ENCODE results near the gene GSK3A.

GSK3A gene

GRCh38 chr19:42201489-42202289 is 40.7 kb downstream of the GSK3A start:
- peak in 9 of 51 donors; percentile 5 to 34 (median 22) for DNase-seq

GRCh38 chr19:42200116-42200715 is 42.2 kb downstream of the GSK3A start:
- no peak for DNase-seq

GRCh38 chr19:42199440-42200115 is 42.8 kb downstream of the GSK3A start:
- DNase-seq: no peak

DNA sequence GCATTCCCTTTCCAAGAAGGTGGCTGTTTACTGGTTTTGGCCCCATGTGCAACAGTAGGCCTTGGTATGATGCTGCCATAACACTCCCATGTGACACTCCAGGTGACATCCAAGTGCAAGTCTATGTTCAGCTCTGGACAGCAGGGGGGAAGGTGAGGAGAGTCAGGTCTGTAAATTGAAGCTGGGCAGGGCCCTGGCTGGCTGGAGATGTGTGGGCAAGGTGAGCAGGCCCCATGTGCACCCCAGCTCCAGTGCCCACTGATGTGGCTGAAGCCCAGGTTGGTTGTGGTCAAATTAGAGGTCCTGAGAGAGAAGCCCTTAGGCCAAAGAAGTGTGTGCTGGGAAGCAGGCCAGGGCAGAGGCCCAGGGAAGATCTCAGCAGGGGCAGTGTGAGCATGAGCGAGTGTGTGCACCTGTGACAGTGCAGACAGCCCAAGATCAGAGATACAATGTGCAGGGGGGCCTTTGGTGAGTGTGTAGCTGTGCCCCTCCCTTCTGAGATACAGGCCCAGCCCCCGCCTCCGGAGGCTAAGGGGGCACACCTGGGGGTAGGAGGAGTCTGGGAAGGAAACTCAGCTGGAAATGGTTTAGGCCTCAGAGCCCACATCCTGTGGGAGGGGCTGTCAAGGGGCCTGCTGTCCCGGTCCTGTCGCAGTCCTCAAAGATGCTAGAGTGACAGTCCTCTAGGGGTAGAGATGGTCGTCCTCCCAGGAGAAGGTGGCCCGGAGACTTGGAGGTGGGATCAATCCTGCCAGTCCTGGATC is 43.5 kb downstream of the GSK3A start:
- DNase-seq: no peak

DNA sequence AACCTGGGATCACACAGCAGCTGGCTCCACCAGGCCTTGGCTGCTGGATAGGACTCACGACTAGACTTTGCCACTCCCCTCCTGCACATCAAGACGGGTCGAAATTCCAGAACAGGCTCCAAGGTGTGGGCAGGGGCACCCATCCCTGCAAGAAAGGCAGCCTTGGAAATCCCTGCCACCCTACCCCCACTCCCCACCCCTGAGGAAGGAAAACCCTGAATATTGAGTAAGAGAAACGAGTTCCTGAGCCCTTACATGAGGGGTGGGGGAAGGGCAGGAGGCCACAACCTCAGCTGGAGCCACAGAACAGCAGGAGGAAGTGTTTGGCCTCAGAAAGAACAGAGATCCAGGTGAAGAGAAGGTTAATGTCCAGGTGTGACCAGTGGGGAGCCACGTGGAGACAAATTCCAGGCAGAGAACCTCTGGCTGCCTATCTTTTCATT is 45.0 kb downstream of the GSK3A start:
- no peak for DNase-seq

- no peak for DNase-seq
Measured at GRCh38 chr19:42196011-42197001, 46.1 kb downstream of the GSK3A start.

- no peak for DNase-seq
Measured at GRCh38 chr19:42193706-42194105, 48.7 kb downstream of the GSK3A start.

DNA sequence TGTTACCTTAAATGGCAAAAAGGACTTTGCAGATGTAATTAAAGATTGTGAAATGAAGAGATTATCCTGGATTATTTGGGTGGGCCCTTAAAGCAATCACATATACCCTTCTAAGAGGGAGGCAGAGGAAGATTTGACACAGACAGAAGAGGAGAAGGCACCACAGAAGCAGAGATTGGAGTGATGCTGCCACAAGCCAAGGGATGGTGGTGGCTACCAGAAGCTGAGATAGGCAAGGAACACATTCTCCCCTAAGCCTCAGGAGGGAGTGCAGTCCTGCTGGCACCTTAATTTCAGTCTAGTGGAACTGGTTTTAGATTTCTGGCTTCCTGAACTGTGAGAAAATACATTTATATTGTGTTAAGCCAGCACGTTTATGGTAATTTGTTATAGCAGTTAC is 49.1 kb downstream of the GSK3A start:
- DNase-seq: no peak

- DNase-seq: no peak
Measured at GRCh38 chr19:42191855-42192254, 50.5 kb downstream of the GSK3A start.

DNA sequence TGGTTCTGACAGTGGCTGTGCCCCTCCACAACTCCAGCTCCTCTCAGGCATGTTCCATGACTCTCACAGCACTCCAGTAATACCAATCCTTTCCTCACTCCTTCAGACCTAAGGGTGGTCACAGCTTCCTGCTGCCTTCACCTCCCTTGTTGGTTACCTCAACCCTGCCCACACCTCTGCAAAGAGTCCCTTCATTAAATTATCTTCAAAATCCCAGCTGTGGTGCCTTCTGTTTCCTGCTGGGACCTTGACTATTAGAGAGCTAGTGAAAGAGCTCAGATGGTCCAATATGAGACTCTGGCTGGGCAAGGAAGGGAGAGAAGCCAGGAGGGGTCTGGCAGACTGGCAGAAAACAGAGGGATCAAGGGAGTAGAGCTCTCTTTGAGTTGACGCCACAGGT is 51.1 kb downstream of the GSK3A start:
- DNase-seq: no peak

DNA sequence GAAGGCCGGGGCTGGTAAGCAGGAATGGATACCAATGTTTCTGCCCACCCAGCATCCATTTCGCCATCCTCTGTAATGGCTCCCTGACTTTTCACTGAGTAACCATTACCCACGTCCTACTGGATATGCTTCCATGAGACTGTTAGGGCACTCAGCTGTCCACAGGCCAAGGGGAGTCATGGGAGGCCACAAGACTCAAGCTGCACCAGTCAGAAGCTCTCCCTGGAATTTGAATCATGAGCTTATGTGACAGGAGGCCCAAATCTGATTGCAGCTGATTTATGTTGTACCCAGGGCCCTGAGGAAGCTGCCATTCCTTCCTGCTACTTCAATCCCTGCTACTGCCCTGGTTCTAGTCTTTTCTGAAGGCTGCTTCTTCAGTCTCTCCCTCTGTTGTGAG is 53.3 kb downstream of the GSK3A start:
- DNase-seq: no peak

DNA sequence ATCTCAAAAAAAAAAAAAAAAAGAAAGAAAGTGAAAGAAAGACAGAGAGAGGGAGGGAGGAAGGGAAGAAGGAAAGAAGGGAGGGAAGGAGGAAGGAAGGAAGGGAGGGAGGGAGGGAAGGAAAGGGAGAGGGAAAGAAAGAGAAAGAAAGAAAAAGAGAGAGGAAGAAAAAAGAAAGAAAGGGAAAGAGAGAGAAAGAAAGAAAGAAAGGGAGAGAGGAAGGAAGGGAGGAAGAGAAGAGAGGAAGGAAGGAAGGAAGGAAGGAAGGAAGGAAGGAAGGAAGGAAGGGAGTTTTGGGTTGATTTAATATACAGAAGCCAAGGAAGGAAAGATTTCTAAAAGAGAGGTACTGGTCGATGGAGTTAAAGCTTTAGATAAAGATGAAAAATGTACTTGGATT is 53.7 kb downstream of the GSK3A start:
- no peak for DNase-seq

DNA sequence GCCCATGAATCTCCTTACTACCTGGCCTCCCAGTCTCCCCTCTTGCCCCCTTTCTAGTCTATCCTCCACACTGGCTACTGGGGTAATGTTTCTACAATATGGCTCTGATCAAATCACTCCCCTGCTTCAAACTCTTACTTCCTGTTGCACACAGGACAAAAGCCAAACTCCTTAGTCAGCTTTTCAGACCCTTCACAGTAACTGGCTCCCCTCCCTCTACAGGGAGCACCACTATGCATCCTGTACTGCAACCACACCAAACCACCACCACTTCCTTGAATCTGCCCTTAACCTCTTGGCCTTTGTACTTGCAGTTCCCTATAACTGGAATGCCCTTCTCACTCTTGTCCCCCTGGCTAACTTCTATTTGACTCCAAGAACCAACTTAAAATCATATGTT is 57.1 kb downstream of the GSK3A start:
- peak in 2 of 51 donors; percentile 6 to 12 for DNase-seq

GRCh38 chr19:42184401-42184861 is 58.0 kb downstream of the GSK3A start:
- peak in 48 of 51 donors; percentile 10 to 83 (median 56) for DNase-seq

All from hypothalamus (tissue), 51 donors.